ENCODE data around the gene BBX.
"Not testable (repeated sequence)": the region's sequence is repeated elsewhere in the genome, so short reads cannot be mapped to it uniquely, and the experiment has no call there.

The BBX gene

DNA sequence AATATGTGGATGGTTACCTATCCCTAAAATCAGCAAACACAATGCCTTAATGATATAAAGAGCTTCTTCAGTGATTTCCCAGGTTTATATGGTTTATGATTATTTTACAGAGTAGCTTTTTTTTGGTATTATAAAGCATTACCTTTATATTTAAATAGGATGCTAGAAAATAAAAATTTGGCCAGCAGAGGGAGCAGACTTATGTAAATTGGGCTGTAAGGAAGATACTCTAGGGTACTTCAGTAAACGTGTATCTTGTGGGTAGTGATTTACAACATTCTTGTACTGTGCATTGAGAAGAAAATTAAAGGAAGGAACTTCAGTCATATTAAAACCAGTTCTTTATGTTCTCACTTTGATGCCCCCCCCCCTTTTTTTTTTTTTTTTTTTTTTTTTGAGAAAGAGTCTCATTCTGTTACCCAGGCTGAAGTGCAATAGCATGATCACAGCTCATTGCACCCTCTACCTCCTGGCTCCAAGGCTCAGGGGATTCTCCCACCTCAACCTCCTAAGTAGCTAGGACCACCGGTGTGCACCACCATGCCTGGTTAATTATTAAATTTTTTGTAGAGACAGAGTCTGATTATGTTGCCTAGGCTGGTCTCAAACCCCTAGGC, 167.9 kb downstream of the BBX start:
- DNase-seq = peak; percentile 29

DNA sequence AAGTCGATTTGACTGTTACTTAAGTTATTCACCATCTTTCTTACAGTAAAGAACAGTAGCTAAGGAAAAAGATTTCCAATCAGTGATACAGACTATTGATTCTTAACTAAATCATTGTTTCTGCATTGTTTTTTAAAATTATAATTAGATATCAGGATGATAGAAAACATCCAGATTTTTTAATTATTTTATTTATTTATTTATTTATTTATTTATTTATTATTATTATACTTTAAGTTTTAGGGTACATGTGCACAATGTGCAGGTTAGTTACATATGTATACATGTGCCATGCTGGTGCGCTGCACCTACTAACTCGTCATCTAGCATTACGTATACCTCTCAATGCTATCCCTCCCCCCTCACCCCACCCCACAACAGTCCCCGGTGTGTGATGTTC, 169.2 kb downstream of the BBX start:
- DNase-seq = not testable (repeated sequence)

DNA sequence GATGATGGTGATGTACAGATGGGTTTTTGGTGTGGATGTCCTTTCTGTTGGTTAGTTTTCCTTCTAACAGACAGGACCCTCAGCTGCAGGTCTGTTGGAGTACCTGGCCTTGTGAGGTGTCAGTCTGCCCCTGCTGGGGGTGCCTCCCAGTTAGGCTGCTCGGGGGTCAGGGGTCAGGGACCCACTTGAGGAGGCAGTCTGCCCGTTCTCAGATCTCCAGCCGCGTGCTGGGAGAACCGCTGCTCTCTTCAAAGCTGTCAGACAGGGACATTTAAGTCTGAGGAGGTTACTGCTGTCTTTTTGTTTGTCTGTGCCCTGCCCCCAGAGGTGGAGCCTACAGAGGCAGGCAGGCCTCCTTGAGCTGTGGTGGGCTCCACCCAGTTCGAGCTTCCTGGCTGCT, 174.6 kb downstream of the BBX start:
- DNase-seq = not testable (repeated sequence)

DNA sequence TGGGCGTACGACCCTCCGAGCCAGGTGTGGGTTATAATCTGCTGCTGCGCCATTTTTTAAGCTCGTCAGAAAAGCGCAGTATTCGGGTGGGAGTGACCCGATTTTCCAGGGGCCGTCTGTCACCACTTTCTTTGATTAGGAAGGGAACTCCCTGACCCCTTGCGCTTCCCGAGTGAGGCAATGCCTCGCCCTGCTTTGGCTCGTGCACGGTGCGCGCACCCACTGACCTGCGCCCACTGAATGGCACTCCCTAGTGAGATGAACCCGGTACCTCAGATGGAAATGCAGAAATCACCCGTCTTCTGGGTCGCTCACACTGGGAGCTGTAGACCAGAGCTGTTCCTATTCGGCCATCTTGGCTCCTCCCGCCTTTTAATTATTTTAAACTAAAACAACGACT, 175.1 kb downstream of the BBX start:
- not testable (repeated sequence) for DNase-seq

DNA sequence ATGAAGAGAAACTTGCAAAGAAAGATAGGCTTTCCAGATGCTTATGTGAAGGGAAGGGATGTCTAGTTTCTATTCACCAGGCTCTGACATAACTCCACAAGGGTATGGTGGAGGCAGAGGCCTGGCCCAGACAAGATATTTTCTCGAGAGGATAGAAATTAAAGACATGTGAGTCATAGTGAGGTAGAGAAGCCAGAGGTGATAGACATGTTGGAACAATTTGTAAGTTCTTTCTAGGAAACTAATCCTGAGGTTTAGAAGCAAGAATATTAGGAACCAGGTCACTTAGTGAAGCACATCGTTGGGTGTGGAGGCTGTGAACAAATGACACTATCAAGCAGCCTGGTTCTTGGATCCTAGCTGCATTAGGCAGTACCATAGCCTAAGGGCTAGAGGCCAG, 176.9 kb downstream of the BBX start:
- peak; percentile 37 for DNase-seq

DNA sequence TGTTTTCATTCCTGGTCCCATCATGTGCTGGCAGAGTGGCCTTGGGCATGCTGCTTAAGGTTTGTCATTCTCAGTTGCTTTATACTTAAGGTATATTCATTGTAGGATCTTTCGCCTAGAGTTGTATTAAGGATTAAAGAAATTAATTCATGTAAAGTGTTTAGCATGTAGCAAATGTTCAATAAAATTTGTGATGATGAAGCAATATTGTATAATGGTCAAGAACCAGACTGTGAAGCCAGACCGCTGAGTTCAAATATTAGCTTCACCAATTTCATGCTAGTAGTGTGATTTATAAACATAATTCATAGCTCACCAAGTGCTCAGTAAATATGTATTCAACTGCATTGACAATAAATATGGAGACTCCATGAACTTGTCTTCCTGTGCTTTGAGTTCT, 178.5 kb downstream of the BBX start:
- DNase-seq = no peak

DNA sequence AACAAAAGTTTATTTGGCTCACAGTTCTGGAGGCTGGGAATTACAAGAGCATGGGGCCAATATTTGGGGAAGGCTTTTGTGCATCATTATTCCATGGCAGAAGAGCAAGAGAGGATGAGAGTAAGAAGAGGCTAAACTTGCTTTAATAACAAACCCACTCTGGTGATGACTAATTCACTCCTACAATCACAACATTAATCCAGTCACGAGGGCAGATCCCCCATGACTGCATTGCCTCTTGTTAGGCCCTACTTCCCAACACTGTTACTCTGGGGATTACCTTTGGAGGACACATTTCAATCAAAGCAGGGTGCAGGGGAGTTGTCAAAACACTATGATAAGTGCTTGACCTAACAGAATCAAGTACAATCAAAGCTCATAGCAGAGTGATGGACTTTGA, 181.7 kb downstream of the BBX start:
- no peak for DNase-seq

DNA sequence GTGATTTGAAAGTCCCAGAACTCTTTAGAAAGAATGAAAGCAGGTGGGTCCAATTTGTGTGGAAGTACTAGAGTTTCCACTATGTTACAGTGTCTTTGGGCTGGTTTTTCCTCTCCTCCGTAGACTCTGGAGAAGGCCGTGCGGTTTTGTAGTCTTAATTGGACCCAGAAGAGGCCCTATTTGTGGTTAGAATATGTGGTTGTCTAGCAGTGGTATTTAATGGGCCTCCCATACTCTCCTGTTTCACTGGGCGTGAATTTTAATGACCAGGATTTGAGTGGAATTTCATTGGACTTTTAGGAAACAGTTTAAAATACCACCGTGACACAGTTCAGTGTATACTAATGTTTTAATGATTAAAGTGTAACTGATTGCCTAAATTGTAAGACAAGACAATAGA, 182.3 kb downstream of the BBX start:
- no peak for DNase-seq

DNA sequence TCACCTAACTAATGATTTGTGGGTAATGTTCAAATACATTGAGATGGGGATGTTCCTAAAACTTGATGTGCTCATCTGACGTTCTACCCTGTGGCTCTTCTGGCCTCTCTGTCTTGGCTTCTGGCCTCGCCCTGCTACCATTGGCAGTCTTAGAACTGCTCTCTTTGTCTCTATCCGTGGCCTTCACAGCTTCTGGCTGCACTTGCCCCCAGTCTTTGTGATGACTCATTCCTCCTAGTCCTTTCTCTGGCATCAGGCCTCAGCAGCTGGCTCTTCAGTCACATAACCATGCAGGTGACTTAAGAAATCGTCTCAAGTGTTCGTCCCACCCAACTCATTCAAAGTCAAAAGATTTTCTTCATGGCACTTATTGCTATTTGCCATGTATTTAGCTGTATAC, 188.1 kb downstream of the BBX start:
- no peak for DNase-seq

DNA sequence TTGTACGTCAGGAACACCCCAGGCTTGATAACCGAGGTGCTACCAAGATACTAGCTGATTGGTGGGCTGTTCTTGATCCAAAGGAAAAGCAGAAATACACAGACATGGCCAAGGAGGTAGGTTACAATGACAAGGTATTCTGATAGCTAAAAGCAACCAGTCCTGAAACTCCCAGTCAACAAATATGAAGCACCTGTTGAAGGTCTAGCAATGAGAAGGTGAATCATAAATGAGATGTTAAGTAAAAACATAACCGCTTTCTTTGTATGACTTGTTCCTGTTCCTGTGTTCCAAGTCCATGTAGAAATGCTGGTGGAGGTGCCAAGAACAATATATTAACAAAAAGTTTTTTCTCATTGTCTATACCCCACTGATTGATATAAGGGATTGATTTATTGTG, 194.0 kb downstream of the BBX start:
- DNase-seq = no peak

DNA sequence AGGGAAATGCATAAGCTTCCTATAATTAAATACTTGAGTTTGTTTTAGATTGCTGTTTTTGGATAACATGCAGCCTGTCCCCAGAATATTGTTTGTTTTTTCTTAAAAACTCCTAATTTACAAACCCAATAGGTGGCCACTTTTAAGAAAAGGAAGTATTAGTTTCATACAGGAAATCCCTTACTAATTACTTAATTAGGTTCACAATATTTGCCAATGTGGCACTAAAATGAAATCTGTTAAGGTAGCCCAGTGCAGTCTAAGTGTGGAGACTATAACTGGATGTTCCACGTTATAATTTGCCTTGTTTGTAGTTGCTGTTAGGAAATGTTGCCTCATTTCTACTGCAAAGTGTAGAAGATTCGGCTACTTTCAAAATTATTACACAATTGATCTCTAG, 195.8 kb downstream of the BBX start:
- no peak for DNase-seq

DNA sequence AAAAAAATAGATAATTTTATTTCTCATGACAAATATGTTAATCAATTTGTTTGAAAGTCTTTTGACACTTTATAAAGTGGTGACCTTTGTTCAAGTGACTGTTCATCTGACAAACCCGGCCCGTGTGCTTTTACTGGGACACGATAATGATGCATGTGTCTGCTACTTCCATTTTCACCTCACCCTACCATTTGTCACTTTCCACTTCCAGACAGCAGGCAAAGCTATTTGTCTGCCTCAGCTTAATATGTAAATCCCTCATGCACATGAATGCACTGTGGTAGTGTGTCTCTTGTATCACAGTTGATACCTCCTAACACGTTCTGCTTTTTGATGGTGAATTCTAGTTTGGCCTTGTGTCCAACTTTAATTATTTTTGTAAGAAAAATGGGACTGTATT, 204.3 kb downstream of the BBX start:
- DNase-seq = no peak

DNA sequence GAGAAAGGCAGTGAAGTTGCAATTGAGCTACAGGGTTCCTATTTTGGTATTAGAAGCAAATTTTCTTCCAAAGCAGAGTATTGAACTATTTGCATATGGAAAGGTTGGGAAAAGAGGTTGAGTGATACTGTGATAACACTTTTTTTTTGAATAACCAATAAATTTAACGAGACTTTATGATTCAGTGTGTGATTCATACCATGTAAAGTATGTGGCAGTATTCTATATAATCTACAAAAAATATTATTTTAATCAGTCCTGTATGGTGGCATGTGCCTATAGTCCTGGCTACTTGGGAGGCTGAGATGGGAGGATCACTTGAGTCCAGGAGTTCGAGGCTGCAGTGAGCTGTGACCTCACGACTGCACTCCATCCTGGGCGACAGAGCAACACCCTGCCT, 206.9 kb downstream of the BBX start:
- no peak for DNase-seq

DNA sequence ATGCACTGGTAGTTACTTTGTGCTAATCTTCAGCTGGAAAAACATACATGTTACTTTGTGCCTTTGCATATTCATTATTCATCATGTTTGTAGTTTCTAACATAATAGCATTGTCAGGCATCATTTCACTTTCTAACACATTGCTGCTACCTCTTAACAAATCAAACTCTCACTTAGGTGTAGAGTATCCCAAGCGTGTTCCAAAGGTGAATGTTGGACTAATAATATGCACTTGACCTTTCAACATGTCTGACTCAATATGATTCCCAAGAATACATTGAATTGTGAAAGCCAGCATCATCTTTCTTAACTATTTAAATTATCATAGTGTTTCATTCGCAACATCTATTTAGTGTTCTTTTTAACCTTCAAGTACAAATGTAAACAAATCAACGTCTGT, 211.6 kb downstream of the BBX start:
- no peak for DNase-seq

DNA sequence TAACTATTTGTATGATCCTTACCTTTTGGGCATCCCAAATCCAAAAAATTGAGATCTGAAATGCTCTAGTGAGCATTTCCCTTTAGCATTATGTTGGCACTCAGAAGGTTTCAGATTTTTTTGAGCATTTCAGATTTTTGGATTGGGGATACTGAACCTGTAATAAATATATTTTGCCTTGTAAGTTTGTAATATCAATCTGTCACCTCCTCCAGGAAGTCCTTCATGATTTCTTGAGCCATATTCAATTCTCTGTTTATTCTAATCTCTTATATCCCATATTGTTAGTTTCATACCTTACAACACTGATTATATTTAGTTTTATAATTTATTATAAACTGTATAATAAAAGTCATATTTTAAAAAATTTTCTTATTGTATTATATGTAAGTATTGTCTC, 215.2 kb downstream of the BBX start:
- no peak for DNase-seq

DNA sequence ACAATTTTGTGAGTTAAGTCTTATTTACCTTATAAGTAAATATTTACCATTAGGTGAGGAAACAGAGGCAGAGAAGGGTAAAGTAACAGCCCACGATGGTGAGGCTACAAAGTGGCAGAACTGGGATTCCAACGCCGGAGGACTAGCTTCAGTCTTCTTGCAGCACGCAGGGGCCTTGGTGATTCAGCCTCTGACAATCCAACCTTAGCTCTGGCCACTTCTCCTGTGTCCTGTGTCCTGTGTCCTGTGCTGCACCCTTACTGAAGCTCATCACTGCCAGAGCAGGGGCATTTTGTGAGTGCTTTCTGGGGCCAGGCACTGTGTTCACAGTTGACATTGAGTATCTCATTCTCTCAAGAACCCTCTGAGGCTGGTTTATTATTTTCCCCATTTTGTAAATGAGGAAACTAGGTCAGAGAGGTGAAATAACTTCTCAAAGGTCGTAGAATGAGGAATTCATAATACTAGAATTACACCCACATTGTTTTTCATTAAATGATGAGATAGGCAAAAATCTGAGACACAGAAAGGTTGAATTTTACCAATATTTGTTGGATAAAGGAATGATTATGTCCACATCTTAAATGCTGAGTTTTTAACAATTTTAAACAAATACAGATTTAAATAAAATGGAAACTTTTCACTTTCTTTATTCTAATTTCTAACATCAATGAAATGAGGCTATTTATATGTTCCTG, 215.9 kb downstream of the BBX start:
- no peak for DNase-seq

DNA sequence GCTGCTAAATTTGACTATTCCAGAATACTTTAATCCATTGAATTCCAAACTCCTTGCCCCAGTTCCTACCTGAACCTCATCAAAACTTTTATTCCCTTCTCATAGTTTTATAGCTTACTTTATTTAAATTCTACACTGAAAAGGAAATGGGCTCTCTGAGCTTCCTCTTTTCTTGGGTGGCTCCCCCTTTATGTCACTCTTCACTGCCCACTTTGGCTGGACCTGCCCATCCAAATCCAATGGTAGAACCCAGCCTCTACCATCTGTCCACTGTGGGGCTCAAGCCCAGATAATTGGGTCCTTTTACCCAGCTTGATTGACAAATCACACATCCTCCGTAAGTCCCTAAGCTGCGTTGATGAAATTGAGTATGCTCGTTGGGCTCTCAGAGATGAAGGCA, 216.5 kb downstream of the BBX start:
- no peak for DNase-seq

DNA sequence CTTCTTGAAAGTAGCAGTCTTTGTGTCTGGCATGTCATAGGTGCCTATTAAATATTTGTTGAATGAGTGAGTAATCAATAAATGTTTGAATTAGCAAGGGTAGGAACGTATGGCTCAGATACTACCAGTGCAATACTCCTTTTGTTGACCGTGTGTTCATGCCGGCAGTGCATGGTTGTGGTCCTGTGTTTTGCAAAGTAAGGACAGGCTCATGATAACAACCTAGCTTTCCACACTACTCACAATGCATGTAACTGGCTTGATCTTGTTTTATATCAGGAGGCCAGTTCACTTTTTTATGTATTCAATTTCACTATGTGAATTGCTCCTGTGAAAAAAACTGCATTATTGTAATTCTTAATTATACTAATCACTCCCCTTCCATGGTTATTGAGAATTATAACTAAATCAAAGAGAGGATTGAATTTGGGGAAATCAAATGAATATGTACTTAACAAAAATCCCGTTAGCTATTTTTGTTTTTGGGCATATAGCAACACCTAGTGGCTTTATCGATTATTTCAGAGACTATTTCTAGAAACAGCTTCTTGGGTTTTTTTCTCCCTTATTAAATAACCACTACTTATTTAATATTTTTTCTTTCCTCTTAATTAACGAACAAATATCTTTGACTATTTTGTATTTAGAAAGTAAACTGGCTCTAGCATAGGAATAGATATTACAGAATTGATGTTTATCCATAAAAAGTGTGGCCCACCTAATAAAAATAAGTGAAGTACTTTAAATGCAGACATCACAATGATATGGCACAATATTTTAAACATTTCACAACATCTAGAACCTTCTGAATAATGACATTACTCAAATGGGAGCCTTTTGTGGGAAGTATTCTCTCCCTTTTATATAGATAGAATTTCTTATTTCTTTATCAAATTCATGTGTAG, 218.5 kb downstream of the BBX start:
- no peak for DNase-seq

DNA sequence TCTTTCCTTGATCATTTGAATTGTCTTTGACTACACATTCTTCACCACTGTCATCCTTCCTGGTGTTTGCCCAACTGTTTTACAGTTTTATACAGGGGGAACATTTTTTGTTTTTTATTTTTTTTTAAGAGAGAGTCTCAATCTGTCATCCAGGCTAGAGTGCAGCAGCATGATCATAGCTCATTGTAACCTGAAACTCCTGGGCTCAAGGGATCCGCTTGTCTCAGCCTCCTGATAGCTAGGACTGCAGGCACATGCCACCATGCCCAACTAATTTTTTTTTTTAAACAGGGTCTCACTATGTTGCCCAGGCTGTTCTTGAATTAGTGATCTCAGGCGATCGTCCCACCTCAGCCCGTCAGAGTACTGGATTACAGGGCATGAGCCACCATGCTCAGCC, 222.6 kb downstream of the BBX start:
- DNase-seq = no peak

DNA sequence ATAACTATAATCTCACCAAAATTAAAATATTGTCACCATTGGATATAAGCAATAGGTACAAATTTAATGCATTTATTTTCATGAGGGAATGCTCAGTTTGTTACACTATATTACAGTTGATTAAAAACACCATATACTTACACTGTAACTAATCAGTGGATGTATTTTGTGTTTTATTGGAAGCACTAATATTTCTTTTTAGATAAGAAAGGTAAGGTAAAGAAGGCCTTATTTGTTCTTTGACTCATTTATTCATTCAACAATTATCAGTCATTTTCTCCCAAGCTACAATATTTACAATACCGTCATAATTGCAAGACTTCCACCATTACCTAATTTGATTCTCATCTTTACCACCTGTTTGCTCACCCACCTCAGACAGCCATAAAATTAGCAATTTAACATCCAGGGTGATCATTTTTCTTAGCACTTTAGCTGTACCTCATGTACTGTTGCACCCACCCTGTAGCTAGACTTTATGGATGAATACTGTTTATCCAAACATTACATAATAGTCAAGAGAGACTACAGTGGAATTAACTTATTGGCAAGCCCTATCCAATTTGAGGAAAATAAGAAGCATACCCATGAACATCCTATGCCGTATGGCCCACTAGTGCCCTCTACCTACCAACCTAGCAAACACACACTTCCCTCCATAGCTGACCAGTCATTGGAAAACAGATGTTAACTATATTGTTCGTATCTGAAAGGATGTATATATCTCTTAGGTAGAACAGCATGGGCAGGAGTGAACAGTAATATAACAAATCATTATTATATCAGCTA, 229.6 kb downstream of the BBX start:
- DNase-seq = no peak

DNA sequence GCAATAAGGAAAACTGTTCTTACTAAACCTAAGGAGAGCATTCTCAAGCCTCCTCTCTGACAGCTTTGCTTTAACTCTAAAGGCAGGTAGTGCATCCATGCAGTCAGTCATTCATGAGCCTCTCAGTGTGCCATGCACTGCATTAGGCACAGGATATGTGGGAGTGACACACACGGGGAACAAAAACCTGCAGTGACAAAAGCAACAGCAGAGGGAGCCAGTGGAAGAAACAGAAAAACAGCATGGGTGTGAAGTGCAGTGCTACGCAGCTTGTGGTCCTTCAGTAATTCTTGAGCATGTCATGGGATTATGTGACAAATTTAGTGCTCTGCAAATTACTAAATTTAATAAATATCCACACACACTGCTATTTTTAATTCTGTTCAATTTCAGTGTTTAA, 230.7 kb downstream of the BBX start:
- peak; percentile 14 for DNase-seq

DNA sequence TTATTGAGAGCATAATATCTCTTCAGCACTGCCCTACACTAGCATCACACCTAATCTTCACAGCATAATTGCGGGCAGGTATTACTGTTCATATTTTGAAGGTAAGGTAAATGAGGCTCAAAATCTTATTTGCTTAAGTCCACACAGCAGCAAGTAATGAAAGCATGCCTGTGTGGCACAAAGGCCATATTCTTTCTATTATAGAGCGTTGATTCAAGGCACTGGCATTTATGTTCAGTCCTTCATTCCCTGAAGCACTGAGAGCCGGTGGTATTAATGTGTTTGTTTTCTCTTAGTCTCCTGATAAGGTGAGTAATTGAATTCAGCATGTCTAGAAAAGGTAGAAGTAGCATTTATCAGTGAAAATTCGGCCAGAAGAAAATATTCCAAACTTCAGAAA, 231.2 kb downstream of the BBX start:
- no peak for DNase-seq

DNA sequence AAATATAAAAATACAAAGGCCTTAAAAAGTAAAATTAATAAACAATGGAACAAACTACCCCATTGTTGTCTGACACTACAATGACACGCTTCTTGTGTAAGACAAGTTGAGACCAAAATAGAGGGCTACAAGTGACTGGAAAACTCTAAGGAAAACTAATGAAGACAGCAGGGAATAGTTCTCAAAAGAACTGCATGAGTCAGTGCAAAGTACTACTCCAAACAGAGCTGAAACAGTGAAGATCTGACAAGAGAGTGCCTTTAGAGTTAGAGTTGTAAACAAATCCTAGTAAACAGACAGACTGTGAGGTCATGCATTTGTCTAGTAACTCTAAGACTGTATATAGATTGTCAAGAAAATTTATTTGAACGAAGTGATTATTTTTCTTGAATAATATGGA, 233.9 kb downstream of the BBX start:
- no peak for DNase-seq
